ENCODE data around the gene NPAS1. TPM values are rescaled to one million over a fixed set of nuclear protein-coding genes. Genes with fewer than 3 reads are reported as not detected.

The NPAS1 gene
- total RNA-seq, 1 donor from 2014 or later: 3.6 TPM

- no peak overlapping the region for H3K27ac ChIP-seq (ENCODE audit: low read depth, low read length)
Measured at GRCh38 chr19:47072323-47072722, 52.7 kb downstream of the NPAS1 start.

GRCh38 chr19:47073574-47073973, 53.9 kb downstream of the NPAS1 start:
- no peak overlapping the region for H3K27ac ChIP-seq (ENCODE audit: low read depth, low read length)
- FAIRE-seq: no peak
- no peaks in the 10 kb centered on the region for H3K4me1 Mint-ChIP-seq (ENCODE audit: low read depth, unreplicated experiment)
- TF ChIP-seq CTCF (IDR thresholded peaks at IDR 0.05; ENCODE audit: insufficient read depth, low read depth, low read length) (no peak), EZH2 (IDR thresholded peaks at IDR 0.05; ENCODE audit: insufficient read depth, low read length) (no peak)
- peaks cover 12% of the 10 kb centered on the region for H3K36me3 ChIP-seq (ENCODE audit: insufficient read depth, low read length)
- H3K79me2 ChIP-seq (ENCODE audit: insufficient read depth, low read length): peaks cover 49% of the 10 kb centered on the region
- peaks cover 14% of the 10 kb centered on the region for H3K36me3 Mint-ChIP-seq (ENCODE audit: low read depth, unreplicated experiment)
- DNase-seq (ENCODE audit: low read depth): no peak
- H2AFZ ChIP-seq (ENCODE audit: low read depth, low read length): no peak overlapping the region
- no peaks in the 10 kb centered on the region for H3K4me1 ChIP-seq (ENCODE audit: insufficient read depth, low read length)
- H4K20me1 ChIP-seq (ENCODE audit: insufficient read depth, low read length): peaks cover 64% of the 10 kb centered on the region
- H3K27me3 ChIP-seq (ENCODE audit: insufficient read depth, low read length): no peaks in the 10 kb centered on the region
- H3K4me2 ChIP-seq (ENCODE audit: low read length): no peak overlapping the region
- H3K27ac Mint-ChIP-seq (ENCODE audit: unreplicated experiment): no peak overlapping the region
- no peak overlapping the region for H3K9ac ChIP-seq (ENCODE audit: low read length)
- no peak overlapping the region for H3K4me3 ChIP-seq (ENCODE audit: insufficient read depth, low read depth, low read length)
- no peak overlapping the region for H3K4me3 Mint-ChIP-seq (ENCODE audit: unreplicated experiment)
- no peaks in the 10 kb centered on the region for H3K9me3 Mint-ChIP-seq (ENCODE audit: unreplicated experiment)
- no peaks in the 10 kb centered on the region for H3K27me3 Mint-ChIP-seq (ENCODE audit: low read depth, unreplicated experiment)
- H3K9me3 ChIP-seq (ENCODE audit: insufficient read depth, low read depth, low read length): no peaks in the 10 kb centered on the region

More at GRCh38 chr19:47072323-47072722, 52.7 kb downstream of the NPAS1 start:
- Mint-ChIP-seq H3K36me3 (ENCODE audit: low read depth, unreplicated experiment) (peaks cover 14% of the 10 kb centered on the region), H3K27me3 (ENCODE audit: low read depth, unreplicated experiment) (no peaks in the 10 kb centered on the region), H3K9me3 (ENCODE audit: unreplicated experiment) (no peaks in the 10 kb centered on the region), H3K4me3 (ENCODE audit: unreplicated experiment) (no peak overlapping the region), H3K4me1 (ENCODE audit: low read depth, unreplicated experiment) (no peaks in the 10 kb centered on the region), H3K27ac (ENCODE audit: unreplicated experiment) (no peak overlapping the region)
- Histone ChIP-seq H3K36me3 (ENCODE audit: insufficient read depth, low read length) (peaks cover 12% of the 10 kb centered on the region), H3K4me3 (ENCODE audit: insufficient read depth, low read depth, low read length) (no peak overlapping the region), H4K20me1 (ENCODE audit: insufficient read depth, low read length) (peaks cover 73% of the 10 kb centered on the region), H3K4me1 (ENCODE audit: insufficient read depth, low read length) (no peaks in the 10 kb centered on the region), H3K4me2 (ENCODE audit: low read length) (no peak overlapping the region), H3K79me2 (ENCODE audit: insufficient read depth, low read length) (peaks cover 47% of the 10 kb centered on the region), H3K9me3 (ENCODE audit: insufficient read depth, low read depth, low read length) (no peaks in the 10 kb centered on the region), H3K9ac (ENCODE audit: low read length) (no peak overlapping the region), H3K27me3 (ENCODE audit: insufficient read depth, low read length) (no peaks in the 10 kb centered on the region), H2AFZ (ENCODE audit: low read depth, low read length) (no peak overlapping the region)
- FAIRE-seq: no peak
- DNase-seq (ENCODE audit: low read depth): no peak
- TF ChIP-seq EZH2 (IDR thresholded peaks at IDR 0.05; ENCODE audit: insufficient read depth, low read length) (no peak), CTCF (IDR thresholded peaks at IDR 0.05; ENCODE audit: insufficient read depth, low read depth, low read length) (no peak)

- Histone ChIP-seq H3K9ac (ENCODE audit: low read length) (no peak overlapping the region), H2AFZ (ENCODE audit: low read depth, low read length) (no peak overlapping the region), H4K20me1 (ENCODE audit: insufficient read depth, low read length) (peaks cover 56% of the 10 kb centered on the region), H3K9me3 (ENCODE audit: insufficient read depth, low read depth, low read length) (no peaks in the 10 kb centered on the region), H3K4me2 (ENCODE audit: low read length) (no peak overlapping the region), H3K36me3 (ENCODE audit: insufficient read depth, low read length) (peaks cover 12% of the 10 kb centered on the region), H3K27ac (ENCODE audit: low read depth, low read length) (no peak overlapping the region), H3K4me3 (ENCODE audit: insufficient read depth, low read depth, low read length) (no peak overlapping the region), H3K4me1 (ENCODE audit: insufficient read depth, low read length) (no peaks in the 10 kb centered on the region), H3K27me3 (ENCODE audit: insufficient read depth, low read length) (no peaks in the 10 kb centered on the region), H3K79me2 (ENCODE audit: insufficient read depth, low read length) (peaks cover 49% of the 10 kb centered on the region)
- Mint-ChIP-seq H3K36me3 (ENCODE audit: low read depth, unreplicated experiment) (peaks cover 14% of the 10 kb centered on the region), H3K4me1 (ENCODE audit: low read depth, unreplicated experiment) (no peaks in the 10 kb centered on the region), H3K27ac (ENCODE audit: unreplicated experiment) (no peak overlapping the region), H3K27me3 (ENCODE audit: low read depth, unreplicated experiment) (no peaks in the 10 kb centered on the region), H3K9me3 (ENCODE audit: unreplicated experiment) (no peaks in the 10 kb centered on the region), H3K4me3 (ENCODE audit: unreplicated experiment) (no peak overlapping the region)
- no peak for TF ChIP-seq CTCF (IDR thresholded peaks at IDR 0.05; ENCODE audit: insufficient read depth, low read depth, low read length)
- TF ChIP-seq EZH2 (IDR thresholded peaks at IDR 0.05; ENCODE audit: insufficient read depth, low read length): no peak
- FAIRE-seq (no peak), DNase-seq (ENCODE audit: low read depth) (no peak)
Measured at GRCh38 chr19:47074621-47075020, 55.0 kb downstream of the NPAS1 start.

All from astrocyte (in vitro differentiated cells and primary cell).